NCI-H345 treated with DMSO at 0.1 percent for 48 hours (cell line): Measurements from ENCODE around the gene MMEL1.
"Not testable (repeated sequence)": the region's sequence is repeated elsewhere in the genome, so short reads cannot be mapped to it uniquely, and the experiment has no call there.

Experiments used
- DNase-seq: peaks from one replicate; lab custom pipeline; 2025; ENCODE audit not compliant: unreplicated experiment; lab: John Stamatoyannopoulos, UW

MMEL1 gene

DNA sequence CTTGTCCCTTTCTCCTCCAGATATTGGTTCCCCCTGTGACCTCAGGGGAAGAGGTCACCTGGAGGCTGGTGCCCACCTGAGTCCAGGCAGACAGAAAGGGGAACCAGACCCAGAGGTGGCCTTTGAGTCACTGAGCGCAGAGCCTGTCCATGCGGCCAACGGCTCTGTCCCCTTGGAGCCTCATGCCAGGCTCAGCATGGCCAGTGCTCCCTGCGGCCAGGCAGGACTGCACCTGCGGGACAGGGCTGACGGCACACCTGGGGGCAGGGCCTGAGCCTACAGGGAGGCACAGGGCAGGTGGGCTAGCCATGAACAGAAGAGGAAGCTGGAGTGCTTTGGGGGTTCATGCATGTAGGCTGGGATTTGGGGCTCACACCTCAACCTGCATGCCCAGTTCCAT is 74.0 kb downstream of the MMEL1 start:
- DNase-seq: no peak

DNA sequence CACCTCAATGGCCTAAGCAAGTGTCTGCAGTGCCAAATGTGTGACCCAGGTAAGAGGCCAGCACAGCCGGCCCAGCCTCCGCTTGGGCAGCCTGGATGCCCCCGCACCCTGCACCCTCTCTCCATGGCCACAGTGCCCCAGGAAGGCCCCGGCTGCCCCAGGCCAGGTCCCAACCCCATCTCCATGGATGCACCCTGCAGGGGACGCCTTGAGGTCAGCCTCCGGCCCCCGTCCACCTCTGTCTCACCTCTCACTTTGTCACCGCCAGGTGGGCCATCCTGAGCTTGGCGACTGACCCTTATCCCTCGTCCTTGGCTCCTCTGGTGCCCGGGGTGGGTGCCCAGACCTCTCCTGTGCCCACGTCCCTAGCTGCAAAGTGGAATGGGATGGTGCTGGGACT is 74.4 kb downstream of the MMEL1 start:
- DNase-seq: no peak

DNA sequence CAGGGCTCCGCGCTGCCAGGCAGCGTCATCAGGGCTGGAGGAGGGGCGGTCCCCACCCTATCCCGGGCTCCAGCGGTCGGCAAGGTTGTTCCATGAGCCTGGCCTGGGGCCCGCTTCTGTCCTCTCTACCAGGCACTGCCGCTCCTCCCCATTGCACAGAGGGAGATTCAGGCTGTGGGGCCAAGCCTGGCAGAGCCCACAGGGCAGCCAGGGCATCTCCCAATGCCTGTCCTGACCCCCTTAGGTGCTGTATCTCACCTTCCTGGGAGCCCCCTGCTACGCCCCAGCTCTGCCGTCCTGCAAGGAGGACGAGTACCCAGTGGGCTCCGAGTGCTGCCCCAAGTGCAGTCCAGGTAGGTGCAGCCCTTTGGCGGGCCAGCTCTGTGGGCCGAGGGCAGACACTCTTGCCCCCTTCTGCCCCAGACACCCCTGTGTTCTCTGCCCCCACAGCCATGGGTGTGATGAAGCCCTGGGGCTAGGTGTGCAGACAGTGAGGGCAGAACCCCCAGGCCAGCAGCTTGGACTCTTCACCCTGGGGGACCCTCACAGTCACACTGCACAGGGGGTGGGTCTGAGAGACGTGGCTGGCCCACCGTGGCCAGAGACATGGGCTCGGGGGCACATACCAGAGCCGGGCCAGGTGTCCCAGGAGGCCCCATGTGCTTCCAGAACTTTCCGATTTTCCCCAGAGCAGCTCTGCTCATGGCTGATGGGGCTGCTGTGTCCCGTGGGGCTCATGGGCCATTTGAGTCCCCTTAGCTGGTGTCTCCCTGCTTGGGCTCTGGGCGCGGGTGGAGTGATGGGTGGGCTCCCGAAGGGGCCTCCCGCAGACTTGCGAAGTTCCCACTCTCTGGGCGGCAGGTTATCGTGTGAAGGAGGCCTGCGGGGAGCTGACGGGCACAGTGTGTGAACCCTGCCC is 75.1 kb downstream of the MMEL1 start:
- no peak for DNase-seq

DNA sequence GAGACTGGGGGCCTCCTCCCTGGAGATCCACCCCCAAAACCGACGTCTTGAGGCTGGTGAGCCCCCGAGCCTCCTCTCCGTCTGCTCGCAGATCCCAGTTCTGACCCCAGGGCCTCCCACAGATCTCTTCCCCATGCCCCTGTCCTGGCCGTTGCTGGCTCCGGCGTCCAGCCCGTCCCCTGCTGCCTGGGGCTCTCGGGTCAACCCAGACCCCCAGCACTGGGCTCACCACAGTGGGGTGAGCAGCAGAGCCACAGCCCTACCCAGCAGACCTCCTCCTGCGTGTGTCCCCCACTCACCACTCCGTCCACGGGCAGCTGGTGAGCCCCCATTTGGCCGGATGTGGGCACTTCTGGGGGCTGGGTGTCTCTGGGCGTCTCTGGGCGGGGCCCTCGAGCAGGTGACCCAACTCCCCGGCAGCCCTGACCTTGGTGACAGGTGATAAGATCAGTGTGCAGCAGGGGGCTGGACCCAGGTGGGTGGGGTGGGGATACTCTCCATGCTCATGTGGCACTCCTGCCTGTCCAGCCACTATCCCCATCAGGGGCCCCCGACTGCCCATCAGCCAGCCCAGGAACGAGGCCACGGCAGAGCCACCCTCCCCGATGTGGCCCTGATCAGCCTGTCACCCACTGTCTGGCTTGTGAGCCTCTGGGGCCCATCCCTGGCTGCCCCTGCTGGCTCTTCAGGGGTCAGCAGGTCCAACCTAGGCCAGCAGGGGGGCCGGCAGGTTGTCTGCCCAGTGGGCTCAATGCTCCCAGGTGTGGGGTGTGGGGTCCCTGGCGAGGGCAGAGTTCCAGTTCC is 75.9 kb downstream of the MMEL1 start:
- no peak for DNase-seq

DNA sequence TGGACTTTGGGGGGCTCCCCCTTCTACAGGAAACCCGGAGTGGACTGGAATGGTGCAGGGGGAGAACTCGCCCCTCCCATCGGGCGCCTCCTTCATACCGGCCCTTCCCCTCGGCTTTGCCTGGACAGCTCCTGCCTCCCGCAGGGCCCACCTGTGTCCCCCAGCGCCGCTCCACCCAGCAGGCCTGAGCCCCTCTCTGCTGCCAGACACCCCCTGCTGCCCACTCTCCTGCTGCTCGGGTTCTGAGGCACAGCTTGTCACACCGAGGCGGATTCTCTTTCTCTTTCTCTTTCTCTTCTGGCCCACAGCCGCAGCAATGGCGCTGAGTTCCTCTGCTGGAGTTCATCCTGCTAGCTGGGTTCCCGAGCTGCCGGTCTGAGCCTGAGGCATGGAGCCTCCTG is 76.5 kb downstream of the MMEL1 start, which contains the start of gene TNFRSF14:
TSS of gene TNFRSF14 (plus strand) at position 95 of the 401 bp plus-strand sequence. CDS start at position 389, 294 bp downstream.
- no peak for DNase-seq

DNA sequence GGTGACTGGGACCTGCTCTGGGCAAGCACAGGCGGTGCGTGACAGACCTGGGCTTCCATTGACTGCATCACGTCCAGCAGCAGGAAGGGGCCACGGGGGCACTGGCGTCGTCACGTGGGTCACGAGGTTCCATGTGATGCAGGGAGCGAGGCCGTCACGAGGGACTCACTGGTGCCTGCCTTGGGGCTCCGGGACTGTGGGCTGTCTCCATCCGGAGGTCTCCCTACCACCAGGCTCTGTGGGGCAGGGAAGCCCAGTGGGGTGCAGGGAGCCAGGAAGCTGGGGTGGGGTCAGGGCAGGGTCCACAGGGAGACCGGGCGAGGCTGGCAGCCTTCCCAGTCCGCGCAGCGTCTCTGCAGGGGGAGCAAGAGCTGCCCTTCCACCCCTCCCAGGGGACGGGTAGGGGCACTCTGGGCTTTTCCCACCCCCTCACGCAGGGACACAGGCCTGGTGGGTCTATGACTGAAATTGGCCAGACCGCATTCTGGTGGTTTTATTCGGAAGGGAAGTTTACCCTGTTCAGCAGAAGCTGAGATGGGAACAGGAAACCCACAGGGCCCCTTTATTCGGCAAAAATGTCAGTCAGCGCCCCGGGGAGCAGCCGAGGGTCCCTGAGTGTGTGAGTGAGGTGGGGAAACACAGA is 77.1 kb downstream of the MMEL1 start:
- no peak for DNase-seq

DNA sequence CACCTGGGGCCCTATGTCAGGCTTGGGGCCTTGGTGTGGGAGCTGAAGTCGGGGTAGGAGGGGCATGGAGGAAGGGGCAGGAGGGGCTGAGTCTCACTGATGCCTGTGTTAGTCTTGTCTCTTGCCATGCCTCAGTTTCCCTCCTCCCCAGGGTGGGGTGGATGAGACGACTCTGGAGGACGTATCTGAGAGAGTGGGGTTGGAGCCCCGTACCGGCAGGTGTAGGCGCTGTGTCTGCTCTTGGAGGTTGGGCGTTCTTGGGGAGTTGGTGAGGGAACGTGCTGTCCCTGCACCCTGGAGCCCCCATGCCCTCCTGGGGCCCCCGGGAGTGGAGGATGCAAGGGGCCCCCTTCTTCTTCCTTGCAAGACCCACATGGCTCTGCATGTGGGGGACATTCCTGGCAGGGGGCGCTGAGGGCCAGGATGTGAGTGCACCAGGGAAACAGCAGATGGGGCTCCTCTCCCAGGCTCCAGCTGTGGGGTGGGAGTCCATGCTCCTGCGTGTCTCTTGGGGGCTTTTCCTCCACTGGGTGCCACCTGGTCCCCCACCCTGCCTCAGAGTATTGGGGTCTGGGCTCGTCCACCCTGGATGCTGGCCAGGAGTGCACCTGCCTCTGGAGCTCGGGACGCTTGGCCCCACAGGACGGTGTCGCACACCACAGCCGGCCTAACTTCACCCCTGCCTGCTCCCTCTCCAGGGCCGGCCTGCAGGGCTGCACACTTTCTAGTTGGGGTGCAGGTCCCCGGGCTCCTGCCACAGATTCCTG is 78.0 kb downstream of the MMEL1 start:
- DNase-seq: no peak

DNA sequence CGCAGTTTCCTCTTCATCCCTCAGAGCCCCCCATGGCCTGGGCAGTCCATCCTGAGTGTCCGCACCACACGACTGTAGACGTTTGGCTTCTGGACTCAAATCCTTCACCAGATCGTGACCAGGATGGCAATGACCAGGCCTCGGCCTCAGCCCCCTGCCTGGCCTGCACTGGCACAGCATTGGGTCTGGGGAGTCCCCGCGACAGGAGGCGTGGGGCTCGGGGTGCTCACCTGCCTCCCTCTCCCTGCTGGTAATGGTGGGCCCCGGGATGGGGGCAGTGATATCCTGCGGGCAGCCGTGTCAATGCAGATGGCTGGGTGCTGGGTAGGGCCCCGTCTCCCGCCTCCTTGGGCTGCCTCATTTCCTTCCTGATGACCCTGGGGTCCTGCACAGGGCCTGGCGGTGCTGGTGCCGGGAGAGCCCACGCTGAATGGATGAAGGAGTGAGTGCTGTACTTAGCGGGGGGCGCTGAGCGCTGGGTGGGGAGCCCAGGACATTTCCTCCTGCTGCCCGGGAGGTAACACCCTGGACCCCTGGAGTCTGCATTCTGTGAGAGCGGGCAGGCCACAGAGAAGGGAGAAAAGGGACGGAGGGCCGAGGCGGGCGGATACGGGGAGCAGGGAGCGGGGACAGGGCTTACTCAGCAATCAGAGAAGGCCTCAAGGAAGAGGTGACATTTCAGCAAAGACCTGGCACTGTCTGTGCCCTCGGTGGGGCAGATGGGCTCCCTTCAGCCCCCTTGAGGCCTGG is 78.8 kb downstream of the MMEL1 start:
- no peak for DNase-seq

DNA sequence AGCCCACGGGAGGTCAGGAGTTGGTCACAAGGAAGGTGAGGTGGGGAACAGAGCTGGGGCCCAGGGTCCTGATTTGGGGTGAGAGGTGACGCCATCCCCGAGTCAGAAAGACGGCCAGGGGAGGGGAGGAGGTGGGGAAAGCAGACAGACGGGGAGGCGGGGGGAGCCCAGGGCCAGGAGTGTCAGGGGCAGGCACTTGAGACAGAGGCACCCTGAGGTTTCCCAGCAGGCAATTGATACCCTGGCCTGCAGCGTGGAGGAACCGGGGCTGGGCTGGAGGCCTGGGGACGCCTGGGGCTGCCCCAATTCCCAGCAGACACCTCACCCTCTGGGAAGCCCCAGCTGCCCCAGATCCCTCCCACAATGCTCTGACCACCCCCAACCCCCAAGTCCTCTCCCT is 79.7 kb downstream of the MMEL1 start:
- DNase-seq: not testable (repeated sequence)

DNA sequence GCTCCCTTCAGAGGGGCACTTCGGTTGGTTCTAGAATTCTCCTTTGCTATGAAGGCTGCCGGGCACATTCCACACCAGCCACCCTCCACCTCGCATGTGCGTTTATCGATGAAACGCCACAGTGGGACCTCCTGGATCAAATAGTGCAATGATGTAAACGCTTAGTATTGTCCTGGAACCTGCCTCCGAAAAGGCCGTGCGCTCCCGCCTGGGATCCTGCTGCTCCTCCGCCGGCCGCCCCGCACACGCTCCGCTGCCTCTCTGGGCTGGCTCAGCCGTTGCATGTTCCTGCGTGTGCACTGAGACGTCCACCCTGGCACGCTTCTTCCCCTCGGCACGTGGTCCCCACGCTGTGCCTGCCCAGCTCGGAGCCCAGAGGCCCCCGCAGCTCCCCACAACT is 80.6 kb downstream of the MMEL1 start:
- DNase-seq: no peak

DNA sequence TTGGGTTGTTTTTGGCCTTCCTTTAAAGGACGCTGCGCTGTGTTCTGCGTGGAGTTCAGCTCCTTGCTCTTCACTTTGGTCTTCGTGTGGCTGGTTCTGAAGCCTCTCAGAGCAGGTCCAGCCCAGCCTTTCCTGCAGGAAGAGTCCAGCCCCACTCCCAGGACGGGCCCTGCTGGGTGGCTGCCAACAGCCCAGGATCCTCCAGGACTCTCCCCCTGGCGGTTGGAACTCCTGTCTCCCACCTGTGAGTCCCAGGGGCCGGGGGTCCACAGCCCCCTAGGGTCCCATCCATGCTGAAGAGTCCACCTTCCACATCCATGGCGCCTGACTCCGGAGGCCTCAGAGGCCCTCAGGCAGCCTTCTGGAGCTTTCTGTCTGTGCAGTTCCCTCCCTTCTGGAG is 81.3 kb downstream of the MMEL1 start:
- not testable (repeated sequence) for DNase-seq

DNA sequence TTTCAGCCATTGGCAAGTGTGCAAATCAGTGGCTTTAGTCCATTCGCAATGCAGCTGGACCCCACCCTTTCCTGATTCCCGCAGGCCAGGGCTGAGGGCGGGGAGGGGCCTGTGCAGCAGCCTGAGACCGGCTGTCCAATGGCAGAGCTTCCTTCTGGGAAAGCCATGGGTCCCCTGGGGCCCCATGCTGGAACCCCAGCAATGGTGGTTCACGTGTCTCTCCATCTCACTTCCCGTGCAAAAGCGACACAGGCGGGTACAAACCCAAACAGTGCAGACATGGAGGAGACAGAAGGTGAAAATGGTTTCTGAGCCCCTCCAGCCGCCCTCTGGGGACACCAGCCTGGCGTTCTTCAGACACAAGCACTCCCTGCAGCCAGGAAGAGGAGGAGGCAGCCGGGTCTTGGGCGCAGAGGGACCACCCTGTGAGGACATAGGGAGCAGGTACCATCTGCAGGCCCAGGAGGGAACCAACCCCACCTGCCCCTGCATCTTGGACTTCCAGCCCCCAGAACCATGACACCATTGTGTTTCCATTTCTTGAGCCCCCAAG is 82.4 kb downstream of the MMEL1 start:
- DNase-seq: not testable (repeated sequence)

DNA sequence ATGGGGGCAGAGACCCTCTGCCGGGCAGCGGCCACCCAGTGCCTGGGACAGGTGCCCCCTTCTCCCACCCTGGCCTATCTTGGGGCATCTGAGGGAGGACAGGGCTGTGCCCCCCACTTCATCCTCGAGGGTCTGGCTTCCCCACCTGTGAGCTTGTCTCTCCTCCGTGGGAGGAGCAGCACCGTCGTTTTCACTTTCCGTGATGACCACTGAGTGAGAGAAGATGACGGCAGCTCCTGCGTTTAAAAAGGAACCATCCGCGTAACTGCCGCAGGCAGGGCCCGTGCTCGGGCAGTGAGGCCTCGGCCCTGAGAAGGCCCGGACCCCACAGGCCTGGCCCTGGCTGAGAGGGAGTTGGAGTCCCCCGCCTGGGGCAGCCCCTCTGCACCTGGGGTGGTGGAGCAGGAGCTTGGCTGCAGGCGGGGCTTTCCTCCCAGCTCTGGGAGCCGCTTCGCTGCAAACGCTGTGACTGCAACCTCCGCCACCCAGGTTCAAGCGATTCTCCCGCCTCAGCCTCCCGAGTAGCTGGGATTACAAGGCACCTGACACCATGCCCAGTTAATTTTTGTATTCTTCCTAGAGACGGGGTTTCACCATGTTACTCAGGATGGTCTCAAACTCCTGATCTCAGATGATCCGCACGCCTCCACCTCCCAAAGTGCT is 83.3 kb downstream of the MMEL1 start:
- not testable (repeated sequence) for DNase-seq

DNA sequence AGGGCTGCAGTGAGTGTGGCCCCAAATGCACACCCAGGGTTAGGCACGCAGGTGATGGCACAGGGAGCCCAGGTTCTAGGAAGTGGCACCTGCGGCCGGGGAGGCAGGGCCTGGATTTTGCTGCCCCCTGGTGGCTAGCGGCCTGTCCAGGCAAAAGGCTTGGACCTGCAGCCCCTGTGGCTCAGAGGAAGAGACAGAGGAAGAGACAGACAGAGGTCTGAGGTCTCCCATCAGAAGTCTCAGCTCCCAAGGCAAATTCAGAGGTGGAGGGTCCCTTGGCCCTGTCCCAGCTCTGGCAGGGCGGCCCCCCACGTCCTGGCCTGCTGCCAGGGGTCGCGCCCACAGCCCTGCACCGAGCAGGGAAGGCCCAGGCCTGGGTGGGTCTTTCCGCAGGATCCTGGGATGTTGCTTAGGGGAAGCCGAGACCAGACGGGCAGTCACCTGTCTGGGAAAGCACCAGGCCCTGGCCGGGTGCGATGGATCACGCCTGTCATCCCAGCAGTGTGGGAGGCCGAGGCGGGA is 84.7 kb downstream of the MMEL1 start:
- DNase-seq: peak; percentile 65

DNA sequence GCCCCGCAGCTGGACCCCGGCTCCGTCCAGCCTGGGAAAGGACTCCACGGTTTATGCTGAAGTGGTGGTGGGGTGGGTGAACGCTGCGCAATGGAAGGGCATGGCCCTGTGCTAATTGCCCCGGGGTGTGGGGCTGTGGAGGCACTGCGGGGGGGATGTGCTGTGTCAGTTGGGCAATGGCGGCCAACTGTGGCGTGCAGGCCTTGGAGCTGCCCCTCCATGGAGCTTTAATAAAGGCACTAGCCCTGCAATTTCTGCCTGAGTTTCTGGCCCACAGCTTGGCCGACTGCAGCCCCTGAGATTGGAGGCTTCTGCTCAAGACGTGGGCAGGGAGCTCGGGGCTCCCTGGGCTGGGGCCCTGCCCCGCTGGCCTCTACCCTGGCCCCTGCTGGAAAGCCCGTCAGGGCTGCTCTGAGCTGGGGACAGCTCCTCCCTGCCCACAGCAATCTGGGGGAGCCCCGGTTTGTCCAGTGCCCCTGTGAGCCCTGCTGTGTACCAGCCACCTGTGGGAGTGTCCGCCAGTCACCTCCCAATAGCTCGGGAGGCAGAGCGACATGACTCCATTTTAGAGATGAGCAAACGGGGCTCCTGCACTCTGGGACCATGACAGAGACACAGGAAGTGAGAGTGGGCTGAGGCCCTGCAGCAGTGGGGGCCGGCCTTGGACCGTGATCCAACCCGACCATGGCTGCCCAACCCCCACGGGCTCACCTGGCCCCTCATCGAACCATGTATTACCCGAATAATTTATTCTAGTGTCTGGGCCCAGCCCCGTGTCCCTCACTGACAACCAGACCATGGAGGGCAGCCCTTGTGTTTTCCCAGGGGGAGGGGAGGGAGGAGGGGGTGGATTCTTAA is 85.4 kb downstream of the MMEL1 start:
- peak; percentile 61 for DNase-seq

DNA sequence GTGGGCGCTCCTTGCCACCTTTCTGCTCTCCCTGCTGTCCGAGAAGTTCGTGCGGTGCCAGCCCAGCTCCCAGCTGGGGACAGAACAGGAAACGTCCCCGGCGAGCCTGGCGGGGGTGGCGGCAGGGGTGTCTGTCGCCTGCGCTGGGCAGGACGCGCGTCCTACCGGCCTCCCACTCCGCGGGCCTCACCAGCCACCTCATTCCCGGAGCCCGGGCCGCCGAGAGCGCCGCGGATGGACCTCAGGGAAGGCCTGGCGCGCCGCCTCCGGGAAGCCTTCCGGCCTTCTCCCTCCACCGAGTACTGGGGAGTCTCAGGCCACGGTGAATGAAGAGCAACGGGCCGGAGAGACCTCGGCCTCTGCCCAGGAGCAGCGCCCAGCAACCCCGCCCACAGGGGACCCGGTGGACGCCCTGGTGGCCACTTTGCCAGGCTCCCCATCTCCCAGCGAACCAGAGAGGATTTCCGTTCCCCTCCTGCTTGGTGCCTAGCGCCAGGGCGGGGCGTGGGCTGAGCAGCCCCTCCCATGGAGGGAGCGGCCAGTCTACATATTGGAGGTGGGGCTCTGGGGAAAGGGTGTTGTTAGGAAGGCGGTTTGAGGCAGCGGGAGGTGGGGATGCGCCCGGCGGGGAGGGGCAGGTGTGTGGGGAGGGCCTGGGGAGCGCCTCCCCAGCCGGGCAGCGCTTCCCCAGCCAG is 86.2 kb downstream of the MMEL1 start:
- DNase-seq: peak; percentile 83

DNA sequence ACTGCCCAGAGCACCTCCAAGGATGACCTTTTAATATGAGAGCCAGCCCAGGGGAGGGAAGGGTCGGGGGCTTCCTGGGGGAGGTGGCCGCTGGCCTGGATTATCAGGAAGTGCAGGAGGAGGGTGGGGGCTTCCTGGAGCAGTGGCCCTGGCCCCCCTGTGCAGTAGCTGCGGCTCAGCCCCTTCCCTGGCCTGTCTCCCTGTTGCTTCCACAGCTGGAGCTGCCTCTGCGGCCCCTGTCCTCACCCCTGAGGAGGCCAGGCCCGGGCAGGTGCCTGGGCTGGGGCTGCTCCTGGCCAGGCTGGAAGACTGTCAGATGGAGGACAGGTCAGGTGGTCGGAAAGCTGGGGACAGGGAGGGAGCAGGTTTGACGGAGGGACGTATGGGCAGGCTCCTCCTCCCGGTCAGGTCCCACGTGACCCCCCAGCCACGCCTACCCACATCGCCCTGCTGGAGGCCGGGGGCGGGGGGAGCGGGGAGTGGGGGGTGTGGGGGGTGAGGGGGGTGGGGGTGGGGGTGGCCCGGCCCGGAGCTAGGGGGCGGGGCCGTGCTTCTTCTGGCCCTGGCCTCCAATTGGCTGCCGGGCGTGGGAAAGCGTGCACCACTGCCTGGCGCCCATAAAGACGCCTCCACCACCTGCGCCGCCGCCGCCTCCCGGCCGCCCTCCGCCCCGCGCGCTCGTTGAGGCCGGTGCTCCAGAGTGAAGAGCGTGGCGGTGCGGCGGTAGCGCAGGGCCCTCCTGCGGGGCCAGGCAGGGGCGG is 86.9 kb downstream of the MMEL1 start:
- DNase-seq: peak; percentile 76
